Measurements from ENCODE around the gene SEC31B. TPM values are rescaled to one million over a fixed set of nuclear protein-coding genes. Genes with fewer than 3 reads are reported as not detected.

Gene SEC31B
- total RNA-seq, 1 experiment from 2014 or later, result 10.6 TPM

DNA sequence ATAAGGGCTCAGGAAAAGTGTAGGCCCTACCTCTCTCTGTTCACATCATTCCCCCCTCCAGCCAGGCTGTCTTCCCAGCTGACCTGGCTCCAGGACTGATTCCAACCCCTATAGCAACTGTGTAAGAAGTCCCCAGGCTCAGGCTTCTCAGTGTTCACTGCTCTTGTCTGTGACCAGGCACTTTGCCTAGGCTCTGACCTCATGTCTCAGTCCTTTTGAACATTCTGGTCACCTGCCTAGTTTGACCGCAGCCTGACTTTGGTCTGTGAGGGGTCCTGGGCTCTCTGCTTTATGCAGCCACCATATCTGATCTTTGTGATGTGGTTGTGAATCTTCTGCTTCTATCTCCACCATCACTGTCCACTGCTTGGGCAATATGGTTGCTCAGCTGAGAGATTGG, 40.6 kb upstream of the SEC31B start:
- POLR2A ChIA-PET, result interaction anchor here (1.5 kb wide), 1 partner anchor 11 kb away, joined by 4 read pairs; no protein-coding TSS in a partner anchor
- intact Hi-C loops (cut with micrococcal nuclease), result loop anchor here (5.0 kb wide), 1 partner anchor 167 kb away; no protein-coding TSS in a partner anchor
- Mint-ChIP-seq H3K4me3 (ENCODE audit: unreplicated experiment) (no peak overlapping the region), H3K27me3 (ENCODE audit: insufficient read depth, unreplicated experiment) (no peaks in the 10 kb centered on the region), H3K36me3 (ENCODE audit: insufficient read depth, unreplicated experiment) (peaks cover 24% of the 10 kb centered on the region), H3K9me3 (ENCODE audit: unreplicated experiment) (no peaks in the 10 kb centered on the region), H3K4me1 (ENCODE audit: insufficient read depth, unreplicated experiment) (no peaks in the 10 kb centered on the region), H3K27ac (ENCODE audit: low read depth, unreplicated experiment) (no peak overlapping the region)
- BruUV-seq (replicated peaks), result no TSS peak
- CTCF ChIA-PET, result interaction anchor here (1.3 to 1.4 kb wide), 2 partner anchors 25 to 311 kb away, joined by 4 to 8 read pairs; partner anchors contain the start of gene HIF1AN
- TF ChIP-seq, protein P1, sequence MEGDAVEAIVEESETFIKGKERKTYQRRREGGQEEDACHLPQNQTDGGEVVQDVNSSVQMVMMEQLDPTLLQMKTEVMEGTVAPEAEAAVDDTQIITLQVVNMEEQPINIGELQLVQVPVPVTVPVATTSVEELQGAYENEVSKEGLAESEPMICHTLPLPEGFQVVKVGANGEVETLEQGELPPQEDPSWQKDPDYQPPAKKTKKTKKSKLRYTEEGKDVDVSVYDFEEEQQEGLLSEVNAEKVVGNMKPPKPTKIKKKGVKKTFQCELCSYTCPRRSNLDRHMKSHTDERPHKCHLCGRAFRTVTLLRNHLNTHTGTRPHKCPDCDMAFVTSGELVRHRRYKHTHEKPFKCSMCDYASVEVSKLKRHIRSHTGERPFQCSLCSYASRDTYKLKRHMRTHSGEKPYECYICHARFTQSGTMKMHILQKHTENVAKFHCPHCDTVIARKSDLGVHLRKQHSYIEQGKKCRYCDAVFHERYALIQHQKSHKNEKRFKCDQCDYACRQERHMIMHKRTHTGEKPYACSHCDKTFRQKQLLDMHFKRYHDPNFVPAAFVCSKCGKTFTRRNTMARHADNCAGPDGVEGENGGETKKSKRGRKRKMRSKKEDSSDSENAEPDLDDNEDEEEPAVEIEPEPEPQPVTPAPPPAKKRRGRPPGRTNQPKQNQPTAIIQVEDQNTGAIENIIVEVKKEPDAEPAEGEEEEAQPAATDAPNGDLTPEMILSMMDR (IDR thresholded peaks at IDR 0.05; ENCODE audit: unreplicated experiment), result no peak
- no peak for DNase-seq (ENCODE audit: unreplicated experiment)

- intact Hi-C loops (cut with micrococcal nuclease), result no loop called here
- no peaks in the 10 kb centered on the region for H3K27me3 Mint-ChIP-seq (ENCODE audit: insufficient read depth, unreplicated experiment)
- no peaks in the 10 kb centered on the region for H3K9me3 Mint-ChIP-seq (ENCODE audit: unreplicated experiment)
- TF ChIP-seq, protein P1 (IDR thresholded peaks at IDR 0.05; ENCODE audit: unreplicated experiment), result no peak
- no peak overlapping the region for H3K27ac Mint-ChIP-seq (ENCODE audit: low read depth, unreplicated experiment)
- POLR2A ChIA-PET, result interaction anchor here (0.6 to 0.8 kb wide), 2 partner anchors 20 to 299 kb away, joined by 3 read pairs; partner anchors contain the start of gene HIF1AN
- H3K36me3 Mint-ChIP-seq (ENCODE audit: insufficient read depth, unreplicated experiment), result peaks cover 18% of the 10 kb centered on the region
- H3K4me1 Mint-ChIP-seq (ENCODE audit: insufficient read depth, unreplicated experiment), result no peaks in the 10 kb centered on the region
- CTCF ChIA-PET, result interaction anchor here (0.9 to 2.2 kb wide), 4 partner anchors 10 to 323 kb away, joined by 3 to 8 read pairs (median 4); partner anchors contain the start of gene HIF1AN
- H3K4me3 Mint-ChIP-seq (ENCODE audit: unreplicated experiment), result no peak overlapping the region
- no TSS peak for BruUV-seq (replicated peaks)
- no peak for DNase-seq (ENCODE audit: unreplicated experiment)
These were observed 35.2 kb upstream of the SEC31B start for GRCh38 chr10:100554902-100555301.

DNA sequence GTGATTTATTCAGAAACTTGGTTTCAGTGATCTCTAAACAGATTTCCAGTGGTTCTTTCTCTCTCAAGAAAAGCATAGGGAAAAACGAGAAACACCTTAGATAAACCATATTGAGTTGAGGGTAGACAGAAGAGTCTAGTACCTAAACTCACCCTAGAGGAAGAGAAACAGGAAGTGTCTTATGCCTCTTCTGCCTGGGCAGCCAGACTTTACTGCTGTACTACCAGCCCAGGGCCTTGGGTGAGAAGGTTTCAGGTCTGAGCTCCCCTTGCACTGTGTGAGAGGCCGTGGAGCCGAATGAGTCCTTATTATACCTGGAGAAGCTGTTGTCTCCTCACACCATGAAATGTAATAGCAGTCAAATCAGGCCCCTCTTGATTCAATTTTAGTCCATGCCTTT, 34.3 kb upstream of the SEC31B start:
- POLR2A ChIA-PET, result interaction anchor here (0.5 to 1.9 kb wide), 3 partner anchors 9 to 445 kb away, joined by 3 to 6 read pairs (median 4); no protein-coding TSS in a partner anchor
- no peak overlapping the region for H3K27ac Mint-ChIP-seq (ENCODE audit: low read depth, unreplicated experiment)
- DNase-seq (ENCODE audit: unreplicated experiment), result no peak
- peaks cover 28% of the 10 kb centered on the region for H3K36me3 Mint-ChIP-seq (ENCODE audit: insufficient read depth, unreplicated experiment)
- intact Hi-C loops (cut with micrococcal nuclease), result no loop called here
- TF ChIP-seq, protein P1 (IDR thresholded peaks at IDR 0.05; ENCODE audit: unreplicated experiment), result no peak
- H3K4me1 Mint-ChIP-seq (ENCODE audit: insufficient read depth, unreplicated experiment), result no peaks in the 10 kb centered on the region
- no peak overlapping the region for H3K4me3 Mint-ChIP-seq (ENCODE audit: unreplicated experiment)
- BruUV-seq (replicated peaks), result no TSS peak
- no peaks in the 10 kb centered on the region for H3K9me3 Mint-ChIP-seq (ENCODE audit: unreplicated experiment)
- no peaks in the 10 kb centered on the region for H3K27me3 Mint-ChIP-seq (ENCODE audit: insufficient read depth, unreplicated experiment)
- CTCF ChIA-PET, result interaction anchor here (0.6 to 2.0 kb wide), 5 partner anchors 11 to 190 kb away, joined by 3 to 6 read pairs (median 4); partner anchors contain the start of gene HIF1AN

DNA sequence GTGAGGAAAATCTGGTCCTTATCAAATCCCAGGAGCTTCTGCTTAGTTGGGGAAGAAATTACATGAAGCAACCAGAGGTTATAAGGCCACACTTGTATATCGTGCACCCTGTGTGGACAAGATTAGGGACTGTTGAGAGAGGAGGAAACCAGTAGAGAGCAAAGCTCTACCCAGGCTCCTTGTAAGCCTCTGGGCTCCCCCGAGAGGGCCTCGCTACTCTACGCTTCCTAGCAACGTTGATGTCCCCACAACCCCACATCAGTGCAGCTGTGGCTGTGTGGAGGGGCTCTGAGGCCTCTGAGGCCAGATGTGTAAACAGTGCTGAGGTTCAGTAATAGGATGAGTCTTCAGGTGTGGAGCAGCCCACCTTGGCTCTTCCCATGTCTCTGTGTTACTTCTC, 32.1 kb upstream of the SEC31B start:
- TF ChIP-seq, protein P1 (IDR thresholded peaks at IDR 0.05; ENCODE audit: unreplicated experiment), result no peak
- no peak for DNase-seq (ENCODE audit: unreplicated experiment)
- H3K36me3 Mint-ChIP-seq (ENCODE audit: insufficient read depth, unreplicated experiment), result peaks cover 32% of the 10 kb centered on the region
- ChIA-PET CTCF (interaction anchor here (3.9 kb wide), 1 partner anchor 15 kb away, joined by 15 read pairs; the partner anchor contains the start of gene HIF1AN), POLR2A (interaction anchor here (1.1 to 1.9 kb wide), 3 partner anchors 12 to 305 kb away, joined by 4 to 6 read pairs (median 6); partner anchors contain the start of gene HIF1AN)
- H3K9me3 Mint-ChIP-seq (ENCODE audit: unreplicated experiment), result no peaks in the 10 kb centered on the region
- no peak overlapping the region for H3K4me3 Mint-ChIP-seq (ENCODE audit: unreplicated experiment)
- intact Hi-C loops (cut with micrococcal nuclease), result no loop called here
- no peak overlapping the region for H3K27ac Mint-ChIP-seq (ENCODE audit: low read depth, unreplicated experiment)
- no TSS peak for BruUV-seq (replicated peaks)
- H3K27me3 Mint-ChIP-seq (ENCODE audit: insufficient read depth, unreplicated experiment), result no peaks in the 10 kb centered on the region
- H3K4me1 Mint-ChIP-seq (ENCODE audit: insufficient read depth, unreplicated experiment), result no peaks in the 10 kb centered on the region

Measured in MCF 10A (cell line).